ENCODE measurements around the gene ZFP90.

The ZFP90 gene

GRCh38 chr16:68590201-68590994 lies 51.3 kb downstream of the ZFP90 start:
- peak; percentile 51 for DNase-seq

GRCh38 chr16:68592466-68593337 lies 53.6 kb downstream of the ZFP90 start:
- peak; percentile 44 for DNase-seq

- DNase-seq, result no peak
These were observed 57.2 kb downstream of the ZFP90 start for GRCh38 chr16:68596266-68596665.

- DNase-seq, result no peak
These were observed 60.5 kb downstream of the ZFP90 start for GRCh38 chr16:68599586-68599985.

GRCh38 chr16:68605746-68606145 lies 66.7 kb downstream of the ZFP90 start:
- no peak for DNase-seq

GRCh38 chr16:68607443-68607842 lies 68.4 kb downstream of the ZFP90 start:
- no peak for DNase-seq

- no peak for DNase-seq
These were observed 69.2 kb downstream of the ZFP90 start for GRCh38 chr16:68608330-68608729.

GRCh38 chr16:68612996-68613395 lies 73.9 kb downstream of the ZFP90 start:
- DNase-seq, result no peak

GRCh38 chr16:68617734-68618133 lies 78.6 kb downstream of the ZFP90 start:
- DNase-seq, result no peak
